ENCODE measurements around the gene DIAPH2. TPM values are rescaled to one million over a fixed set of nuclear protein-coding genes. Genes with fewer than 3 reads are reported as not detected.
"Not testable (repeated sequence)": the region's sequence is repeated elsewhere in the genome, so short reads cannot be mapped to it uniquely, and the experiment has no call there.

The DIAPH2 gene
- total and polyA plus RNA-seq, 4 donors: 7.2 to 57.6 (median 15.5) TPM

GRCh38 chrX:96838537-96838936, 153.9 kb downstream of the DIAPH2 start:
- 83 to 90% methylated on average over 1 of the region's 1 CpG for WGBS, 2 donors
- H3K9ac ChIP-seq (ENCODE audit: insufficient read depth in 1 of 2, low read length in 2 of 2): no peak overlapping the region
- ATAC-seq (ENCODE audit: insufficient read depth, low FRiP score): no peak

DNA sequence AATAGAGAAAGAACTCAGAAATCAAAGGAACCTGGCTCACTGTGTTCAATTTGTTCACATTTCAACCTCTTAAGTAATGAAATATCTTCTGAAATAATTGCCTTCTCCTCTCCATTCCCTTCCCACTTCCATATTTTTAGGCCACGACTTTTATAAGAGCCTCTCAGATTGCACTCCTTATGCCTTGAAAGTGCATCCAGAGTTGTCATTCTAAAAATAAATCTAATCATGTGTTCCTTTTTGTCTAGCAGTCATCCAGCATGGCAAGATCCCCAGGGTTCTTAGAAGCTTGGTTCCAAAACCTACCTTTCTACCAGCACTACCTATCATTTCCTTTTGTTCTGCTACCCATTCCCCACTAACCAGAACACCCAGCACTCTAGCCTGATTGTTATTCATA, 156.7 kb downstream of the DIAPH2 start:
- no peaks in the 10 kb centered on the region for H3K4me1 ChIP-seq (ENCODE audit: control insufficient read depth in 5 of 5, insufficient read depth in 5 of 5, low read length in 5 of 5)
- no peak for ATAC-seq (ENCODE audit: insufficient read depth, low FRiP score)
- no peaks in the 10 kb centered on the region for H3K36me3 ChIP-seq (ENCODE audit: control insufficient read depth in 4 of 4, insufficient read depth in 4 of 4, low read length in 4 of 4)
- no peak overlapping the region for H3K9ac ChIP-seq (ENCODE audit: insufficient read depth in 1 of 2, low read length in 2 of 2)
- peaks cover 0 to 14% (median 0%) of the 10 kb centered on the region in 3 donors for H3K27me3 ChIP-seq (ENCODE audit: control insufficient read depth in 3 of 3, insufficient read depth in 3 of 3, low read length in 2 of 3)
- no peak overlapping the region for H3K4me3 ChIP-seq
- H3K9me3 ChIP-seq (ENCODE audit: control insufficient read depth in 4 of 4, insufficient read depth in 3 of 4, low read length in 3 of 4): no peaks in the 10 kb centered on the region
- TF ChIP-seq CTCF (IDR thresholded peaks at IDR 0.05; ENCODE audit: control extremely low read depth, extremely low read depth): no peak
- DNase-seq: no peak
- no peak overlapping the region for H3K27ac ChIP-seq (ENCODE audit: low read depth in 1 of 2, low read length in 1 of 2)
- 69 to 73% methylated on average over 1 of the region's 1 CpG for WGBS, 2 donors

More at GRCh38 chrX:96838537-96838936, 153.9 kb downstream of the DIAPH2 start:
- no peaks in the 10 kb centered on the region for H3K9me3 ChIP-seq (ENCODE audit: control insufficient read depth in 4 of 4, insufficient read depth in 3 of 4, low read length in 3 of 4)
- no peak for DNase-seq
- TF ChIP-seq CTCF (IDR thresholded peaks at IDR 0.05; ENCODE audit: control extremely low read depth, extremely low read depth): no peak
- H3K36me3 ChIP-seq (ENCODE audit: control insufficient read depth in 4 of 4, insufficient read depth in 4 of 4, low read length in 4 of 4): no peaks in the 10 kb centered on the region
- H3K27ac ChIP-seq (ENCODE audit: low read depth in 1 of 2, low read length in 1 of 2): no peak overlapping the region
- H3K4me1 ChIP-seq (ENCODE audit: control insufficient read depth in 5 of 5, insufficient read depth in 5 of 5, low read length in 5 of 5): no peaks in the 10 kb centered on the region
- peaks cover 0 to 17% (median 0%) of the 10 kb centered on the region in 3 donors for H3K27me3 ChIP-seq (ENCODE audit: control insufficient read depth in 3 of 3, insufficient read depth in 3 of 3, low read length in 2 of 3)
- no peak overlapping the region for H3K4me3 ChIP-seq

- H3K4me1 ChIP-seq (ENCODE audit: control insufficient read depth in 5 of 5, insufficient read depth in 5 of 5, low read length in 5 of 5); DNase-seq; H3K4me3 ChIP-seq; H3K9ac ChIP-seq (ENCODE audit: insufficient read depth in 1 of 2, low read length in 2 of 2); H3K36me3 ChIP-seq (ENCODE audit: control insufficient read depth in 4 of 4, insufficient read depth in 4 of 4, low read length in 4 of 4); H3K27ac ChIP-seq (ENCODE audit: low read depth in 1 of 2, low read length in 1 of 2); H3K9me3 ChIP-seq (ENCODE audit: control insufficient read depth in 4 of 4, insufficient read depth in 3 of 4, low read length in 3 of 4); ATAC-seq (ENCODE audit: insufficient read depth, low FRiP score): not testable (repeated sequence)
- WGBS, 2 donors: 62 to 90% methylated on average over 2 to 3 of the region's 3 CpGs
- H3K27me3 ChIP-seq (ENCODE audit: control insufficient read depth in 3 of 3, insufficient read depth in 3 of 3, low read length in 2 of 3): peaks cover 0 to 14% (median 0%) of the 10 kb centered on the region in 3 donors
Observed at GRCh38 chrX:96841866-96842265, 157.2 kb downstream of the DIAPH2 start.

DNA sequence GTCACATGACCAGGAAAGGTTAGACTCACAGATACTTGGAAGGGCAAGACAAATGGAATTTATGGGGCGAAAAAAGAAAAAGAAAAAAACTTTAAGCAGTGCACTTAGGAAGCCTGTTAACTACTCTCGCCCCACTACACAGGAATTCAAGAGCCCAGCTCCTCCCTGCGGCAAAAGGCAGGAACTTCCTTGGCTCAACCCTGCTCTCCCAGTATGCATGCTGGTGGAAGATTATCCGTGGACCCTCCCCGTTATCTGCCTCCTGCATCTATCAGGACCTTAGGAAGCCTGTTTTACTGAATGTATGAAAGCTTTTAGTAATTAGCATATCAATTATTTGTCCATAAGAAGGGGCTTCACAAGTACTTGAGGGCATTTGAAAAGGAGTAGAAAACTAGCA, 158.9 kb downstream of the DIAPH2 start:
- Histone ChIP-seq H3K27me3 (ENCODE audit: control insufficient read depth in 3 of 3, insufficient read depth in 3 of 3, low read length in 2 of 3) (peaks cover 0 to 19% (median 0%) of the 10 kb centered on the region in 3 donors), H3K9ac (ENCODE audit: insufficient read depth in 1 of 2, low read length in 2 of 2) (no peak overlapping the region), H3K9me3 (ENCODE audit: control insufficient read depth in 4 of 4, insufficient read depth in 3 of 4, low read length in 3 of 4) (no peaks in the 10 kb centered on the region), H3K27ac (ENCODE audit: low read depth in 1 of 2, low read length in 1 of 2) (no peak overlapping the region), H3K4me3 (no peak overlapping the region), H3K4me1 (ENCODE audit: control insufficient read depth in 5 of 5, insufficient read depth in 5 of 5, low read length in 5 of 5) (no peaks in the 10 kb centered on the region), H3K36me3 (ENCODE audit: control insufficient read depth in 4 of 4, insufficient read depth in 4 of 4, low read length in 4 of 4) (no peaks in the 10 kb centered on the region)
- no peak for TF ChIP-seq CTCF (IDR thresholded peaks at IDR 0.05; ENCODE audit: control extremely low read depth, extremely low read depth)
- 42 to 90% methylated on average over 5 of the region's 5 CpGs for WGBS, 2 donors
- DNase-seq (peak in 1 of 3 donors; percentile 11), ATAC-seq (ENCODE audit: insufficient read depth, low FRiP score) (no peak)
